Heart left ventricle (tissue), 16 donors: ENCODE results near the gene PANX2. TPM values are rescaled to one million over a fixed set of nuclear protein-coding genes. Genes with fewer than 3 reads are reported as not detected.

Experiments used
- ATAC-seq, 4 donors: fragments of 200-7000 bp; cut with Tn5 transposase; one replicate each; pipeline ENCODE4 v1.9.1; 2020 to 2022; ENCODE audit warnings: moderate library complexity in 4 of 4, mild to moderate bottlenecking in 3 of 4, moderate number of reproducible peaks in 1 of 4
- DNase-seq, 5 donors: peaks; one replicate each; pipeline ENCODE4 v3.0.0-alpha.2; 2020
- H3K27ac ChIP-seq, 12 donors: fragments of 200-600 bp; sonication (generic) in 4 of 12; one replicate each; pipeline versions ENCODE4 v1.5.0 to v1.8.0; 2016 to 2022; ENCODE audit warnings: mild to moderate bottlenecking in 2 of 12
- H3K27me3 ChIP-seq, 9 donors: fragments of 200-600 bp; sonication (generic) in 2 of 9; one replicate each; pipeline versions ENCODE4 v1.5.1 to v1.8.0; 2016 to 2022; ENCODE audit warnings: mild to moderate bottlenecking in 3 of 9
- H3K36me3 ChIP-seq, 9 donors: fragments of 200-600 bp; sonication (generic) in 2 of 9; one replicate each; pipeline versions ENCODE4 v1.5.0 to v1.8.0; 2018 to 2022; ENCODE audit warnings: mild to moderate bottlenecking in 2 of 9
- H3K4me1 ChIP-seq, 12 donors: fragments of 200-600 bp; sonication (generic) in 4 of 12; one replicate each; pipeline versions ENCODE4 v1.5.0 to v1.8.0; 2016 to 2022; ENCODE audit warnings: mild to moderate bottlenecking in 3 of 12
- H3K4me3 ChIP-seq, 12 donors: fragments of 200-600 bp; sonication (generic) in 4 of 12; one replicate each; pipeline versions ENCODE4 v1.5.0 to v1.8.0; 2017 to 2022; ENCODE audit warnings: mild to moderate bottlenecking in 9 of 12, moderate library complexity in 4 of 12
- H3K9me3 ChIP-seq, 12 donors: fragments of 200-600 bp; sonication (generic) in 4 of 12; one replicate each; pipeline versions ENCODE4 v1.5.0 to v1.8.0; 2016 to 2022; ENCODE audit warnings: mild to moderate bottlenecking in 1 of 12
- POLR2A ChIP-seq, 2 donors: fragments of 450-650 bp; IDR thresholded peaks; one replicate each; pipeline ENCODE4 v1.6.1; 2017; ENCODE audit warnings: antibody characterized with exemption in 2 of 2, mild to moderate bottlenecking in 2 of 2, moderate library complexity in 2 of 2
- WGBS, 4 donors: extraction: QIAGEN DNeasy Blood & Tissue Kit in 2 of 4; methylation state at CpG; one replicate each; pipeline versions ENCODE4 v1.1.5 to v1.1.7; 2013 to 2018; 5-methylcytosine and 5-hydroxymethylcytosine counted together
- intact Hi-C, 10 donors: fragments of 100-400 bp; cut with DNase I; formaldehyde crosslinking; loops; one replicate each; pipeline versions ENCODE4 v1.11.1 to v1.14.2; 2022
- polyA plus RNA-seq, 2 donors: library from polyadenylated mRNA; stranded (reverse); fragments of 200-250 nt; gene quantifications; one replicate each; pipeline ENCODE4 v1.2.3, GENCODE V29; 2013
- total RNA-seq, 9 donors: library from RNA; depleted of rRNA in 2 of 9; stranded (reverse); fragments of >200 nt in 2 of 9; fragmentation: NEBNext Ultra II Directional in 3 of 9; extraction: Animal tissue kit (Norgen Biotek cat#: 25700) in 3 of 9; gene quantifications; one replicate each; pipeline versions ENCODE4 v1.1.0 to v1.2.4, GENCODE V29; 2016 to 2023
- TF ChIP-seq, protein P1 (sequence below), 12 donors: fragments of 200-600 bp; sonication (generic) in 4 of 12; IDR thresholded peaks; one replicate each; pipeline versions ENCODE4 v1.5.0 to v1.8.0; 2018 to 2022; ENCODE audit warnings: antibody characterized with exemption in 12 of 12, mild to moderate bottlenecking in 5 of 12
- donor health status: ischemic (EF 13 %, LVEDD 7.1; RV severe dilation, severe dysfunction).
- donor health status: healthy with polysubstance abuse.
- donor health status: DM: no; HTN: yes; CAD: no.
- donor health status: DM: no; HTN: no; CAD: no.
- donor health status: ischemic (EF 25% LVEDD 6.9; RV normal size, moderate dysfunction).
- donor health status: ischemic (EF 25% LVEDD 5.7; RV mildly dilated, moderate dysfunction).
- donor health status: healthy.
- donor health status: DM: yes; HTN: yes; CAD: no.
- donor health status: ischemic (EF 35%, LVEDD 5.7; RV mildly dilated, moderate dysfunction).
- donor health status: nonischemic (EF 11% LVEDD 7.7; RV severe dilation, severe dysfunction).
- donor health status: DM: yes; HTN: yes; CAD: no.
- donor health status: PGD.
- donor health status: ischemic (EF 29% LVEDD 5.4; RV normal size, mild dysfunction).
- donor health status: nonischemic (EF 23%, LVEDD 6.1; RV moderate dilation, normal function).

The PANX2 gene
- total and polyA plus RNA-seq, 11 donors: 0.08 to 0.77 (median 0.33) TPM; not detected in 5

- ATAC-seq (no peak), DNase-seq (no peak)
- no peak overlapping the region for H3K27ac ChIP-seq
- TF ChIP-seq, protein P1, sequence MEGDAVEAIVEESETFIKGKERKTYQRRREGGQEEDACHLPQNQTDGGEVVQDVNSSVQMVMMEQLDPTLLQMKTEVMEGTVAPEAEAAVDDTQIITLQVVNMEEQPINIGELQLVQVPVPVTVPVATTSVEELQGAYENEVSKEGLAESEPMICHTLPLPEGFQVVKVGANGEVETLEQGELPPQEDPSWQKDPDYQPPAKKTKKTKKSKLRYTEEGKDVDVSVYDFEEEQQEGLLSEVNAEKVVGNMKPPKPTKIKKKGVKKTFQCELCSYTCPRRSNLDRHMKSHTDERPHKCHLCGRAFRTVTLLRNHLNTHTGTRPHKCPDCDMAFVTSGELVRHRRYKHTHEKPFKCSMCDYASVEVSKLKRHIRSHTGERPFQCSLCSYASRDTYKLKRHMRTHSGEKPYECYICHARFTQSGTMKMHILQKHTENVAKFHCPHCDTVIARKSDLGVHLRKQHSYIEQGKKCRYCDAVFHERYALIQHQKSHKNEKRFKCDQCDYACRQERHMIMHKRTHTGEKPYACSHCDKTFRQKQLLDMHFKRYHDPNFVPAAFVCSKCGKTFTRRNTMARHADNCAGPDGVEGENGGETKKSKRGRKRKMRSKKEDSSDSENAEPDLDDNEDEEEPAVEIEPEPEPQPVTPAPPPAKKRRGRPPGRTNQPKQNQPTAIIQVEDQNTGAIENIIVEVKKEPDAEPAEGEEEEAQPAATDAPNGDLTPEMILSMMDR (IDR thresholded peaks at IDR 0.05): no peak
- H3K36me3 ChIP-seq: no peaks in the 10 kb centered on the region
- intact Hi-C loops: no loop called here
- H3K4me3 ChIP-seq: no peak overlapping the region
- peaks cover 0 to 8% (median 0%) of the 10 kb centered on the region in 9 donors for H3K27me3 ChIP-seq
- WGBS, 4 donors: 79 to 86% (median 85%) methylated on average over 6 to 9 of the region's 9 CpGs
- peaks cover 0 to 25% (median 10%) of the 10 kb centered on the region in 12 donors for H3K9me3 ChIP-seq
- peaks cover 0 to 8% (median 0%) of the 10 kb centered on the region in 12 donors for H3K4me1 ChIP-seq
These were observed 45.5 kb upstream of the PANX2 start for GRCh38 chr22:50125029-50125428.

DNA sequence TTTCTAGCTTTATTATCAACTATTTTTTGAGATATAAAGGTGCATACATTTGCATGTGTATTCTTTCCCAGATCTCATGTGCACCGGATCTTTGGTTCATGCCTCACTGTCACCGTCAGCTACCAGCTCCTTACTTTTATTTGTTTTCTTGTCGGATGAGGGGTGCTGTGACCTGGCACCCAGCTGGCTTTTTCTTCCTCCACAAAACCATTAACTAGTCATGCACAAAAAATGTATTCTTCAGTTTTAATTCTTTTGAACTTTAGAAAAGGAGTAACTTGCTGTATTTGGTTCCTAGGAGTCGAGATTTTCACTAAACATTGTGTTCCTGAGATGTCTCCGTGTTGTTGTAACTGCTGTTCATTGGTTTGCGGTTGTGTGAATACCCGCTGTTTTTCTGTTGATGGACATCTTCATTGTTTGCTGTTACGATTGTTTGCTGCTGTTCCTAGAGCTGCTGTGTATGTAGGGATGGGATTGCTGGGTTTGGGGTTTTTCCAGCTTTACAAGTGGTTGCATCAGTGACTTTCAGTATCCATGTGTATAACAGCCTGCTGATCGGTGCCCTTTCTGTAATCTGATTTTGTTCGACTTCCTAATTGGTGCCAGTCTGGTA, 41.3 kb upstream of the PANX2 start:
- no peak for DNase-seq
- Histone ChIP-seq H3K4me1 (no peaks in the 10 kb centered on the region), H3K4me3 (no peak overlapping the region), H3K27ac (no peak overlapping the region), H3K27me3 (peaks cover 0 to 6% (median 0%) of the 10 kb centered on the region in 9 donors), H3K9me3 (peaks cover 0 to 1% (median 0%) of the 10 kb centered on the region in 12 donors), H3K36me3 (no peaks in the 10 kb centered on the region)
- intact Hi-C loops: no loop called here
- no peak for TF ChIP-seq POLR2A (IDR thresholded peaks at IDR 0.05)
- TF ChIP-seq, protein P1 (IDR thresholded peaks at IDR 0.05): no peak
- WGBS, 4 donors: 88 to 91% (median 89%) methylated on average over 10 of the region's 10 CpGs
- no peak for ATAC-seq

DNA sequence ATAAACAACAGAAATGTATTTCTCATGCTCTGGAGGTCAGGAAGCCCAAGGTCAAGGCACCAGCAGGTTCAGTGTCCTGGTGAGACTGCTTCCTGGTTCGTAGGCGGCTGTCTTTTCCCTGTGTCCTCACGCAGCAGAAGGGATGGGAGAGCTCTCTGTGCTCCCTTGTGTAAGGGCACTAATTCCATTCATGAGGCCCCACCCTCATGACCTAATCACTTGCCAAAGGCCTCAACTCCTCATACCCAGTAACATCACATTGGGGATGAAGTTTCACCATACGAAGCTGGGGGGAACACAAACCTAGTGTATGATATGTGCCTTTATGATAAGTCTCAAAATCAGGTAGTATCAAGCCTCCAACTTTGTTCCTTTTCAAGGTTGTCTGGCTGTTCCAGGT, 38.6 kb upstream of the PANX2 start:
- H3K4me3 ChIP-seq: no peak overlapping the region
- intact Hi-C loops: no loop called here
- H3K9me3 ChIP-seq: no peaks in the 10 kb centered on the region
- ATAC-seq: no peak
- H3K36me3 ChIP-seq: no peaks in the 10 kb centered on the region
- H3K4me1 ChIP-seq: peaks cover 0 to 7% (median 0%) of the 10 kb centered on the region in 12 donors
- DNase-seq: no peak
- WGBS, 4 donors: 68 to 87% (median 82%) methylated on average over 4 of the region's 4 CpGs
- H3K27me3 ChIP-seq: peaks cover 0 to 6% (median 0%) of the 10 kb centered on the region in 9 donors
- H3K27ac ChIP-seq: no peak overlapping the region
- no peak for TF ChIP-seq POLR2A (IDR thresholded peaks at IDR 0.05)
- TF ChIP-seq, protein P1 (IDR thresholded peaks at IDR 0.05): no peak

GRCh38 chr22:50134481-50134880, 36.0 kb upstream of the PANX2 start:
- no peak for DNase-seq
- no peak for ATAC-seq
- Histone ChIP-seq H3K27ac (no peak overlapping the region), H3K36me3 (no peaks in the 10 kb centered on the region), H3K4me1 (peaks cover 0 to 7% (median 0%) of the 10 kb centered on the region in 12 donors), H3K4me3 (no peak overlapping the region), H3K9me3 (no peaks in the 10 kb centered on the region), H3K27me3 (peaks cover 0 to 6% (median 0%) of the 10 kb centered on the region in 9 donors)
- TF ChIP-seq POLR2A (IDR thresholded peaks at IDR 0.05): no peak
- TF ChIP-seq, protein P1 (IDR thresholded peaks at IDR 0.05): no peak
- 80 to 87% (median 81%) methylated on average over 10 of the region's 10 CpGs for WGBS, 4 donors
- intact Hi-C loops: no loop called here
